Activated T-cell treated with anti-CD3 and anti-CD28 coated beads, Interleukin-2, amount 50 U/mL, for 4 hours (primary cell): ENCODE measurements around the gene ATG7. TPM values are rescaled to one million over a fixed set of nuclear protein-coding genes. Genes with fewer than 3 reads are reported as not detected.
"Not testable (repeated sequence)": the region's sequence is repeated elsewhere in the genome, so short reads cannot be mapped to it uniquely, and the experiment has no call there.

Source experiments
- ATAC-seq, 2 donors: fragments of 200-7000 bp; cut with Tn5 transposase; one replicate each; pipeline ENCODE4 v1.10.0; 2021
- DNase-seq: peaks from one replicate; pipeline ENCODE4 v3.0.0-alpha.2; 2020
- H3K27me3 Mint-ChIP-seq: one replicate; pipeline ENCODE4 v1.8.0; 2021; ENCODE audit warnings: low read depth, mixed read lengths
- H3K36me3 Mint-ChIP-seq: one replicate; pipeline ENCODE4 v1.8.0; 2022; ENCODE audit warnings: mixed read lengths; ENCODE audit not compliant: insufficient read depth
- H3K4me1 Mint-ChIP-seq: one replicate; pipeline ENCODE4 v1.8.0; 2021; ENCODE audit warnings: low read depth, mixed read lengths
- H3K4me3 Mint-ChIP-seq: one replicate; pipeline ENCODE4 v1.8.0; 2021; ENCODE audit warnings: mild to moderate bottlenecking, moderate library complexity, mixed read lengths
- H3K9me3 Mint-ChIP-seq: one replicate; pipeline ENCODE4 v1.8.0; 2021; ENCODE audit warnings: mixed read lengths
- total RNA-seq, 3 donors: library from RNA; stranded (reverse); gene quantifications; one replicate each; pipeline ENCODE4 v1.2.1, GENCODE V29; 2021

Gene ATG7
- total RNA-seq, 3 donors from 2014 or later: 32.6 to 36.6 (median 35.6) TPM

GRCh38 chr3:11461226-11461625 is 189.0 kb downstream of the ATG7 start:
- Mint-ChIP-seq H3K27me3 (no peaks in the 10 kb centered on the region), H3K4me1 (no peaks in the 10 kb centered on the region), H3K9me3 (no peaks in the 10 kb centered on the region), H3K4me3 (no peak overlapping the region), H3K36me3 (peaks cover 6% of the 10 kb centered on the region)
- ATAC-seq (no peak), DNase-seq (no peak)

- H3K4me1 Mint-ChIP-seq: not testable (repeated sequence)
Measured at GRCh38 chr3:11462673-11463072, 190.5 kb downstream of the ATG7 start.

GRCh38 chr3:11463591-11463990 is 191.4 kb downstream of the ATG7 start:
- H3K4me1 Mint-ChIP-seq: no peaks in the 10 kb centered on the region
- H3K4me3 Mint-ChIP-seq: no peak overlapping the region
- no peaks in the 10 kb centered on the region for H3K9me3 Mint-ChIP-seq
- peaks cover 3% of the 10 kb centered on the region for H3K36me3 Mint-ChIP-seq
- ATAC-seq (no peak), DNase-seq (no peak)
- H3K27me3 Mint-ChIP-seq: no peaks in the 10 kb centered on the region

More at GRCh38 chr3:11462673-11463072, 190.5 kb downstream of the ATG7 start:
- DNase-seq, H3K27me3 Mint-ChIP-seq, ATAC-seq, H3K9me3 Mint-ChIP-seq, H3K4me3 Mint-ChIP-seq, H3K36me3 Mint-ChIP-seq: not testable (repeated sequence)

GRCh38 chr3:11464356-11464755 is 192.2 kb downstream of the ATG7 start:
- Mint-ChIP-seq H3K4me3 (no peak overlapping the region), H3K4me1 (no peaks in the 10 kb centered on the region), H3K36me3 (peaks cover 3% of the 10 kb centered on the region), H3K9me3 (no peaks in the 10 kb centered on the region), H3K27me3 (no peaks in the 10 kb centered on the region)
- DNase-seq: no peak
- ATAC-seq: no peak

- ATAC-seq (no peak), DNase-seq (no peak)
- Mint-ChIP-seq H3K9me3 (no peaks in the 10 kb centered on the region), H3K36me3 (peaks cover 3% of the 10 kb centered on the region), H3K4me1 (no peaks in the 10 kb centered on the region), H3K4me3 (no peak overlapping the region), H3K27me3 (no peaks in the 10 kb centered on the region)
Measured at GRCh38 chr3:11465744-11466616, 193.8 kb downstream of the ATG7 start.

- peaks cover 2% of the 10 kb centered on the region for H3K36me3 Mint-ChIP-seq
Measured at GRCh38 chr3:11467875-11468274, 195.7 kb downstream of the ATG7 start.

GRCh38 chr3:11470031-11470853 is 198.0 kb downstream of the ATG7 start:
- Mint-ChIP-seq H3K4me3 (no peak overlapping the region), H3K4me1 (no peaks in the 10 kb centered on the region), H3K36me3 (peaks cover 2% of the 10 kb centered on the region), H3K27me3 (no peaks in the 10 kb centered on the region), H3K9me3 (no peaks in the 10 kb centered on the region)
- DNase-seq (no peak), ATAC-seq (no peak)

More at GRCh38 chr3:11467875-11468274, 195.7 kb downstream of the ATG7 start:
- Mint-ChIP-seq H3K9me3 (no peaks in the 10 kb centered on the region), H3K27me3 (no peaks in the 10 kb centered on the region), H3K4me3 (no peak overlapping the region), H3K4me1 (no peaks in the 10 kb centered on the region)
- ATAC-seq (no peak), DNase-seq (no peak)

- H3K9me3 Mint-ChIP-seq: no peaks in the 10 kb centered on the region
- DNase-seq (no peak), ATAC-seq (no peak)
- no peaks in the 10 kb centered on the region for H3K27me3 Mint-ChIP-seq
- no peak overlapping the region for H3K4me3 Mint-ChIP-seq
- no peaks in the 10 kb centered on the region for H3K4me1 Mint-ChIP-seq
- peaks cover 6% of the 10 kb centered on the region for H3K36me3 Mint-ChIP-seq
Measured at GRCh38 chr3:11475324-11475723, 203.1 kb downstream of the ATG7 start.

GRCh38 chr3:11476735-11477144 is 204.5 kb downstream of the ATG7 start:
- no peak for ATAC-seq
- H3K4me1 Mint-ChIP-seq: no peaks in the 10 kb centered on the region

GRCh38 chr3:11477407-11477911 is 205.3 kb downstream of the ATG7 start:
- Mint-ChIP-seq H3K4me3 (no peak overlapping the region), H3K27me3 (no peaks in the 10 kb centered on the region), H3K4me1 (no peaks in the 10 kb centered on the region), H3K9me3 (no peaks in the 10 kb centered on the region), H3K36me3 (peaks cover 4% of the 10 kb centered on the region)
- DNase-seq (no peak), ATAC-seq (no peak)

More at GRCh38 chr3:11476735-11477144, 204.5 kb downstream of the ATG7 start:
- no peak overlapping the region for H3K4me3 Mint-ChIP-seq
- H3K27me3 Mint-ChIP-seq: no peaks in the 10 kb centered on the region
- H3K36me3 Mint-ChIP-seq: peaks cover 4% of the 10 kb centered on the region
- no peaks in the 10 kb centered on the region for H3K9me3 Mint-ChIP-seq
- DNase-seq: no peak

GRCh38 chr3:11478167-11478566 is 206.0 kb downstream of the ATG7 start:
- no peak for ATAC-seq
- no peaks in the 10 kb centered on the region for H3K9me3 Mint-ChIP-seq

GRCh38 chr3:11479221-11479620 is 207.0 kb downstream of the ATG7 start:
- no peaks in the 10 kb centered on the region for H3K9me3 Mint-ChIP-seq
- peaks cover 4% of the 10 kb centered on the region for H3K36me3 Mint-ChIP-seq
- no peaks in the 10 kb centered on the region for H3K4me1 Mint-ChIP-seq
- H3K4me3 Mint-ChIP-seq: no peak overlapping the region
- ATAC-seq: no peak
- no peak for DNase-seq
- no peaks in the 10 kb centered on the region for H3K27me3 Mint-ChIP-seq

More at GRCh38 chr3:11478167-11478566, 206.0 kb downstream of the ATG7 start:
- no peak for DNase-seq
- Mint-ChIP-seq H3K4me1 (no peaks in the 10 kb centered on the region), H3K4me3 (no peak overlapping the region), H3K36me3 (peaks cover 4% of the 10 kb centered on the region), H3K27me3 (no peaks in the 10 kb centered on the region)

- ATAC-seq (no peak), DNase-seq (no peak)
- Mint-ChIP-seq H3K4me1 (no peaks in the 10 kb centered on the region), H3K4me3 (no peak overlapping the region), H3K9me3 (no peaks in the 10 kb centered on the region), H3K36me3 (peaks cover 4% of the 10 kb centered on the region), H3K27me3 (no peaks in the 10 kb centered on the region)
Measured at GRCh38 chr3:11480663-11481298, 208.6 kb downstream of the ATG7 start.

- Mint-ChIP-seq H3K4me1 (no peaks in the 10 kb centered on the region), H3K4me3 (no peak overlapping the region), H3K36me3 (peaks cover 4% of the 10 kb centered on the region), H3K27me3 (no peaks in the 10 kb centered on the region), H3K9me3 (no peaks in the 10 kb centered on the region)
- no peak for DNase-seq
- no peak for ATAC-seq
Measured at GRCh38 chr3:11481556-11481955, 209.4 kb downstream of the ATG7 start.
